GM19324 (cell line): ENCODE data around the gene PLAC8.
"Not testable (repeated sequence)": the region's sequence is repeated elsewhere in the genome, so short reads cannot be mapped to it uniquely, and the experiment has no call there.

Experiments
- ATAC-seq: cut with Tn5 transposase; IDR thresholded peaks from one replicate; pipeline ENCODE4 v1.9.1; 2021; ENCODE audit warnings: mild to moderate bottlenecking, moderate library complexity; ENCODE audit not compliant: unreplicated experiment, low FRiP score

Gene PLAC8

GRCh38 chr4:83112678-83113428, 1.7 kb downstream of the PLAC8 start:
- ATAC-seq: no peak

GRCh38 chr4:83112231-83112630, 2.3 kb downstream of the PLAC8 start:
- no peak for ATAC-seq

- ATAC-seq: not testable (repeated sequence)
Measured at GRCh38 chr4:83111751-83112141, 2.8 kb downstream of the PLAC8 start.

GRCh38 chr4:83110970-83111750, 3.4 kb downstream of the PLAC8 start:
- ATAC-seq: no peak

GRCh38 chr4:83110223-83110945, 4.1 kb downstream of the PLAC8 start:
- peak; percentile 71 for ATAC-seq

GRCh38 chr4:83109480-83110222, 4.9 kb downstream of the PLAC8 start:
- ATAC-seq: peak; percentile 35

- no peak for ATAC-seq
Measured at GRCh38 chr4:83108101-83108861, 6.2 kb downstream of the PLAC8 start.

GRCh38 chr4:83107631-83108030, 6.9 kb downstream of the PLAC8 start:
- ATAC-seq: no peak

- ATAC-seq: no peak
Measured at GRCh38 chr4:83104991-83105390, 9.5 kb downstream of the PLAC8 start.

- no peak for ATAC-seq
Measured at GRCh38 chr4:83096397-83096796, 18.1 kb downstream of the PLAC8 start.

GRCh38 chr4:83093060-83093640, 21.4 kb downstream of the PLAC8 start:
- ATAC-seq: no peak

- no peak for ATAC-seq
Measured at GRCh38 chr4:83089410-83090157, 24.9 kb downstream of the PLAC8 start.

GRCh38 chr4:83084956-83085355, 29.6 kb downstream of the PLAC8 start:
- ATAC-seq: not testable (repeated sequence)

GRCh38 chr4:83083925-83084475, 30.5 kb downstream of the PLAC8 start:
- no peak for ATAC-seq

- no peak for ATAC-seq
Measured at GRCh38 chr4:83082777-83083176, 31.8 kb downstream of the PLAC8 start.

GRCh38 chr4:83080561-83080960, 34.0 kb downstream of the PLAC8 start:
- ATAC-seq: no peak

- ATAC-seq: no peak
Measured at GRCh38 chr4:83075311-83076095, 39.0 kb downstream of the PLAC8 start.

GRCh38 chr4:83074783-83075182, 39.7 kb downstream of the PLAC8 start:
- ATAC-seq: not testable (repeated sequence)
